Suppressor macrophage (primary cell): ENCODE data around the gene FOSB.
"Not testable (repeated sequence)": the region's sequence is repeated elsewhere in the genome, so short reads cannot be mapped to it uniquely, and the experiment has no call there.

ENCODE experiments used
- DNase-seq, 4 experiments: peaks; one replicate each; pipeline ENCODE4 v3.0.0-alpha.2; 2020 to 2022

The FOSB gene

DNA sequence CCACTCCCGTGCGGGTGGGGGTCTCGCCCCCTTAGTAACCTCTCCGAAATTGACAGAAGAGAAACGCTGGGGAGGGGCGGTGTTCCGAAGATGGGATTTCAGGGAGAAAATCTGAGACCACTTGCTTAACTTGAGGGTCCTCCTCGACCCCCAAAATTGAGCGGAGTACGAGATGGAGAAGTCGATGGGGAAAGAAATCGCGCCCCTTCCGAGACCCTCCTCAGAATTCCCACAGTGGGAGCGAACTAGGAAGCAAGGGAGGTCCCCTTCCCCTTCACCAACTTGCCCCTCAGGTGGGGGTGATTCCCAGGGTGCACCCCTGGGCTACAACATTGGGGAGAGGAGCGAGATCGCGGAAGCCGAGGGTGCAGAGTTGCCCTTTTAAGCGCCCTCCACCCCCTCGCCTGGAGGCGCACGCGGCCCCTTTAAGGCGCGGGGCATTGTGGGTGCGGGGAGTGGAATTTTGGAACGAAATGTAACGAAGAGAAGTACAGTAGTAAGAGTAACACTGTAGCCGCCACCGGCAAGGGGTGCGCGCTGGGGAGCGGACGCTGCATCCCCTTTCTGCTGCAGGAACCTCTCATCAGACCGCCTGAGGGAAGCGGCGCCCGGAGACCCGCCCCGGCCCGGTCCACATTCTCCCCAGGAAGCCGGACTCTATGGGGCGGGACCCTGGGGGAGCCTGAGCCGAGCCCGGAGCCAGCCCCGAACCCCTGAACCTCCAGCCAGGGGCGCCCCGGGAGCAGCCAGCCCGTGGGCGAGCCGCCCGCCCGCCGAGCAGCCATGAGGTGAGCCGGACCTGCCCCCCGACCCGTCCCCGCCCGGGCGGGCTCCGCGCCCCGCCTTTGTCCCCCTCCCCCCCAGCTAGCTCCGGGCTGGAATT lies 39.4 kb downstream of the FOSB start, which contains the start of gene VASP:
Gene VASP, plus strand, starts transcription at position 491 of the 883 bp plus-strand sequence. Its CDS starts 293 bp downstream, at position 784.
- DNase-seq = peak; percentile 95 to 97 (median 96)

GRCh38 chr19:45507872-45508416 lies 40.1 kb downstream of the FOSB start:
- peak in 1 of 4 experiments; percentile 32 for DNase-seq

DNA sequence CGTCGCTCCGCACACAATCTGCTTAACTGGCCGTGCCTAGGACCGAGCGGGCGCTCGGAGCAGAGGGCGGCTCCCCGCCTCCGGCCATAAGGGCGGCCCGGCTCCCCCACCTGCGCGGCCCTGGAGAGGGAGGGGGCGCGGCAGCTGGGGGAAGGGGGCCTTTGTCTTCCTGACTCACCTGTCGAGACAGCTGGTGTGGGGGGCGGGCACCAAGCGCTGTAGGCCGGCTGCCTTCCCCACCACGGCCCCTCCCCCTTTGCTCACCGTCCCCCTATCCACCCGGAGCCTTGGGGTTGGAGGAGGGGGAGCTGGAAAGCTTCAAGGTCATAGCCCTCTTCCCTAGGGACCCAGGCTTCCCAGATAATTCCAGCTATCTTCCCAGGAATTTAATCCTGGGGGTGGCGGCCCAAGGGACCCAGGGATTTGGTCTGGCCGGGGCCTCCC lies 40.6 kb downstream of the FOSB start:
- DNase-seq = peak in 2 of 4 experiments; percentile 30 to 37

DNA sequence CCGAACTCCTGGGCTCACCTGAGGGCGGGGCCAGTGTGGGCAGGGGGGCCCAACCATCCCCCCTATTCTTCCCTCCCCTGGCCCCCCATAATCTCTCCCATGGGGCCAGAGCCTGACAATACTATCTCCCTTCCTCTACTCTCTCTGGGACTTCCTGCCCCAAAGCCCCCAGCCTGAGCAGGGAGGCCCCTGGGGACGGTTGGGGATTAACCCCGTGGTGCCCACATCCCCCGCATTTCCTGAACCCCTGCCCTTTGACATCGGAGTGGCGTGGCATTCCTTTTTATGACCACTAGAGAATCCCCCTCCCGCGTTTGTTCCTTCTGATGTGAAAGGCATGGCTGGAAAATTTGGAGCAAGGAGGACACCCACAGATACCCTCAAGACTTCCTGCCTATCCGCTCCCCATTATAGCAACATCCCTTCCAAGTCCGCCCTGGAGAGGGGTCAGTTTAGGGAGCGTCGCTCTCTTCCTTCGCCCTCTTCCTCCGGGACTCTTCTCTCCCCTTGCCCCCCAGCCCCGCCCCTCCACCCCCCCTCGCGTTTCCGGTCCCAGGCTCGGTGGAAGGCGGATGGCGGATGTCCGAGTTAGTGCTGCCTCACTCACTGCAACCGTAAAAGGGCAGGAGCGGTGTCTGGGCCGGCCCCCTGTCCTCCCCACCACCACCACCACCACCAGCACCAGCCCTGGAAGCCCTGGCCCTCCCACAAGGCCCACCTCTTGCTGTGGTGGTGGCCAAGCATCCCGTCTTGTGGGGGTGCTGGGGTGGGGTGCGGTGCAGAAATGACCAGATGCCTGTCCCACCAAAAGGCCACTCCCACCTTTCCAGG lies 41.3 kb downstream of the FOSB start:
- DNase-seq = peak; percentile 59 to 83 (median 76)

DNA sequence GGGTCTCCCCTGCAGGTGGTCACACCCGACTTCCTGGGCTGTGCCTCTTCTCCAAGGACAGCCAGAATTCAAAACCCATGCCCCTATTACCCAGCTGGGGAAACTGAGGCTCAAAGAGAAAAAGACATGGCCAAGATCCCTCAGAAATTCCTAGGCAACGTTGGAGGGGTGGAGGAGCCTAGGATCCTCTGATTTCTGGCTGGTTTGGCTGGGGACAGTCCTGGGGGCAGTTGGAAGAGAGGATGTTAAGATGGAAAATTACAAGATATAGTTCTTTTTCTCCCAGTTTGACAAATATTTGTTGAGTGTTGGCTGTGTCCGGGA lies 41.9 kb downstream of the FOSB start:
- DNase-seq = no peak

DNA sequence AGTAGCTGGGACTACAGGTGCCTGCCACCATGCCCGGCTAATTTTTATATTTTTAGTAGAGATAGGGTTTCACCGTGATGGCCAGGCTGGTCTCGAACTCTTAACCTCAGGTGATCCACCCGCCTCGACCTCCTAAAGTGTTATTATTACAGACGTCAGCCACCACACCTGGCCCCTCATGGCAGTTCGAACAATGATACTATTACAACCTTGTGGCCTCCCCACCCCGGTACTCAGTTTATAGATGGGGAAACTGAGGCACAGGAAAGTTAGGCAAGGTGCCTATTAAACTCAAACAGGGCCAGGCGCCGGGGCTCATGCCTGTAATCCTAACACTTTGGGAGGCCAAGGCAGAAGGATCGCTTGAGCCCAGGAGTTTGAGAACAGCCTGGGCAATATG lies 42.6 kb downstream of the FOSB start:
- DNase-seq = not testable (repeated sequence)

DNA sequence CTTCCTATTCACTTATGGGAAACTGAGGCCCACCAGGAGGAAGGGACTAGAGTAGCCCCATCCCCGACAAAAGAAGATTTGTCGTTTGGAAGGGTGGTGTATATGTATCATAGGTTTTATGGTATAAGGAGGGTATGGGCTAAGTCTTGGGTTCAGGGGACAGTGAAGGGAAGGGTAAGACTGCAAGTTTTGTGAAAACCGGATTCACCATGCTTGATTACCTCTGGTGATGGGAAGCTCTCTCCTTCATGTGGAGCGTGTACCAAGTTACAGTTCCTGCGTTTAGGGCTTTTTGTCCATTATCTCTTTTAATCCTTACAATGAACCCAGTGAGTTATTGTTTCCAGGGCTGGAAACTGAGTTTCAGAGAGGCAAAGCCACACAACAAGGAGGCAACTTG lies 43.3 kb downstream of the FOSB start:
- no peak for DNase-seq

DNA sequence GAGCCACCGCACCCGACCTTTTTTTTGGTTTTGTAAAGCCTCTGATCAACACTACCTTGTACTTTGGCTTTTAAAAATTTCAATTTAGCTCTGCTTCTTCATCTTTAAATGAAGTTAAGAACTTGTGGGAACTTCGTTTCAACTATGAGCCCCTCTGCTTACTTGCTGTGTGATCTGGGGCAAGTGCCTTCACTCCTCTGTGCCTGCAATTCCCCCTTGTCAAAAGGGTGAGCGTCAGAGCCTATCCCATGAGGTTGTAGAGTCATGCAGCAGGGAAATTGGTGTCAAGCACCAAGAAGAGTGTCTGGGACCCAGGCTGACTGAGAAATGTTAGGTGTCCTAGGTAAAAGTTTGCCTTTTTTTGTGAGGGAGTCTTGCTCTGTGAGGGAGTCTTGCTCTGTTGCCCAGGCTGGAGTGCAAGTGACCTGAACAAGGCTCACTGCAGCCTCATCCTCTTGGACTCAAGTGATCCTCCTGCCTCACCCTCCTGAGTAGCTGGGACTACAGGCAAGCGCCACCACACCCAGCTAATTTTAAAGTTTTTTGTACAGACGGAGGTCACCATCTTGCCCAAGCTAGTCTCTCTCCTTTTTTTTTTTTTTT lies 45.2 kb downstream of the FOSB start:
- no peak for DNase-seq

DNA sequence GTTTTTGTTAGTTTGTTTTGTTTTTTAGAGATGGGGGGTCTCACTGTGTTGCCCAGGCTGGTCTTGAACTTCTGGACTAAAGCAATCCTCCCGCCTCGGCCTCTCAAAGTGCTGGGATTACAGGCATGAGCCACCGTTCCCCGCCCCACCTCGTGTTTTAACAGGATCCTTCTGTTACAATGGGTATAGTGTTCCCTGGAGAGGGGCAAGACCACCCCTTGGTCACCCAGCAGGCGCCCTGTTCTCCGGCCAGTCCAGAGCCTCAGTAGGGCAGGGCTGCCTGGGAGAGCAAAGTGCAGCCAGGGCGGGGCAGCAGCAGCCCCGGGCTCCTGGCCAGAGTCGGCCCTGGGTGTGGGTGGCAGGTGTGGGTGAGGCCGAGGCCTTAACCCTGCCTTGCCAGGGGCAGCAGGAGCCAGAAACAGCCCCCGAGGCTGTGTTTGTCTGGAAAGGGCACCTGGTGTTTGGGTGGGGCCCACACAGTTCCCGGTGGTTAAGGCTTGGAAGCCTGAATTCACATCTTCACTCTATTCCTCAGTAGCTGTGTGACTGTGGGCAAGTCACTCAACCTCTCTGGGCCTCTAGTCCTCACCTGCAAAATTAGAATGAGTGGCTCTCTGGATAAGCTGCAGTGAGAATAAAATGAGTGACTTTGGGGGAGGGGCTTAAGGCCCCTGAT lies 46.7 kb downstream of the FOSB start:
- peak in 2 of 4 experiments; percentile 54 to 67 for DNase-seq

DNA sequence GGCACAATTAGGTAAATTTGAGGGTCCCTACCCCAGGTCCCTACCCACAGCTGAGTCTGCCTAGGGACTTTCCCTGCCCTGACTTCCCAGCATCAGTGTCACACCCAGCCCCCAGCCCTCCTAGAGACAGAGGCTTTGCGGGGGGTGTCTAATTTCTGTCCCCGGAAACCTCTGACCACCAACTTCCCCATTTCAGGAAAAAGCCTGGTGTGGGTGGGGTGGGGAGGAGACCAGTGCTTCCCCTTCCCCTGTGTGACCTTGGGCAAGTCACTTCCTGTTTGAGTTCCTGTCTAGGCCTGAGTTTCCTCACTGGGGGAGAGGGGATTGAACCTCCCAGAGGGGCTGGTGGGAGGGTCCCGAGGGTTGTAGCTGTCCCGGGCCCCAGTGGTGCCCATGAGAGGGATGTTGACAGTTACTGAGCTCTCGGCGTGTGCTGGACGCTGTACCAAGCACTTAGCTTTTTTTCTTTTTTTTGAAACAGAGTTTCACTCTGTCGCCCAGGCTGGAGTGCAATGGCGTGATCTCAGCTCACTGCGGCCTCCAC lies 47.4 kb downstream of the FOSB start:
- peak; percentile 93 to 97 (median 96) for DNase-seq

DNA sequence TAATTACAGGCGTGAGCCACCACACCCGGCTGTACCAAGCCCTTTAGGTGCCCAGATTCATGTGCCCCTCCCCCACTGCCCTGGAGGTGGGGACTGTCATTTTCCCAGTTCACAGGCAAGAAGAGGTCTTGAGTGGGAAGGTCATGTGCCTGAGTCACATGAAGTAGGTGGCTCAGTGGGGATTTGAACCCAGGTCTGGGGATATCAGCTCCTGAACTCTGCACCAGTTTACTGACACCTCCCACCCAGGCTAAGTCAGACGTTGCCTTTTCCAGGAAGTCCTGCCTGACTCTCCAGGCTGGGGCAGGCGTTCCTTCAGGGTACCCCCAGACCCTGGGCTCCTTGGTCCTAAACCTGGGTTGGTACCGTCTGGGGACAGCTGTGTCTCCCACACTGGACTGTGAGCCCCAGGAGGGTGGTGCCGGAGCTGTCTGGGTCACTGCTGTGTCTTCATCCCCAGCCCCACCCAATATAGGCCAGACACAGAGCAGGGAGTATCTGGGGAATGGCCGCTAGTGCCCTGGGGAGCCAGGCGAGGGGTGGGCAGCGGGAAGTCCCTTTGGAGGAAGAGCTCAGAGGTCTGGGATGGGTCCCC lies 48.1 kb downstream of the FOSB start:
- peak; percentile 62 to 85 (median 82) for DNase-seq

- no peak for DNase-seq
These were observed 49.4 kb downstream of the FOSB start for GRCh38 chr19:45517238-45517637.

- DNase-seq = no peak
These were observed 50.1 kb downstream of the FOSB start for GRCh38 chr19:45517641-45518468.

DNA sequence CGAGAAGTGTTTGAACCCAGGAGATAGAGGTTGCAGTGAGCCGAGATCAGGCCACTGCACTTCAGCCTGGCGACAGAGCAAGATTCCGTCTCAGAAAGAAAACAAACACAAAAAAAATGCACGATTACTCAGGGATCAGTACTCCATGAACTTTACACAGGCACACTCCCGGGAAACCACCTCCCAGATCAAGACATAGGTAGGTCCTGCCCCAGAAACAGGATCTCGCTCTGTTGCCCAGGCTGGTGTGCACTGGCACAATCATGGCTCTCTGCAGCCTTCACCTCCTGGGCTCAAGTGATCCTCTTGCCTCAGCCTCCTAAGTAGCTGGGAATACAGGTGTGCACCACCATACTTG lies 50.7 kb downstream of the FOSB start:
- no peak for DNase-seq

GRCh38 chr19:45522010-45522941 lies 54.5 kb downstream of the FOSB start:
- DNase-seq = no peak

GRCh38 chr19:45523642-45524256 lies 56.0 kb downstream of the FOSB start:
- DNase-seq = peak; percentile 87 to 91 (median 89)

- DNase-seq = no peak
These were observed 56.9 kb downstream of the FOSB start for GRCh38 chr19:45524575-45525129.
